Activated naive CD4-positive, alpha-beta T cell treated with Interleukin-2 at 50 U/mL for 16 hours (primary cell): ENCODE results near the gene ZCCHC2.

Experiments
- DNase-seq: peaks from one replicate; pipeline ENCODE4 v3.0.0-alpha.2; 2020

Gene ZCCHC2

GRCh38 chr18:62583376-62583775 lies 60.6 kb downstream of the ZCCHC2 start:
- DNase-seq = no peak

DNA sequence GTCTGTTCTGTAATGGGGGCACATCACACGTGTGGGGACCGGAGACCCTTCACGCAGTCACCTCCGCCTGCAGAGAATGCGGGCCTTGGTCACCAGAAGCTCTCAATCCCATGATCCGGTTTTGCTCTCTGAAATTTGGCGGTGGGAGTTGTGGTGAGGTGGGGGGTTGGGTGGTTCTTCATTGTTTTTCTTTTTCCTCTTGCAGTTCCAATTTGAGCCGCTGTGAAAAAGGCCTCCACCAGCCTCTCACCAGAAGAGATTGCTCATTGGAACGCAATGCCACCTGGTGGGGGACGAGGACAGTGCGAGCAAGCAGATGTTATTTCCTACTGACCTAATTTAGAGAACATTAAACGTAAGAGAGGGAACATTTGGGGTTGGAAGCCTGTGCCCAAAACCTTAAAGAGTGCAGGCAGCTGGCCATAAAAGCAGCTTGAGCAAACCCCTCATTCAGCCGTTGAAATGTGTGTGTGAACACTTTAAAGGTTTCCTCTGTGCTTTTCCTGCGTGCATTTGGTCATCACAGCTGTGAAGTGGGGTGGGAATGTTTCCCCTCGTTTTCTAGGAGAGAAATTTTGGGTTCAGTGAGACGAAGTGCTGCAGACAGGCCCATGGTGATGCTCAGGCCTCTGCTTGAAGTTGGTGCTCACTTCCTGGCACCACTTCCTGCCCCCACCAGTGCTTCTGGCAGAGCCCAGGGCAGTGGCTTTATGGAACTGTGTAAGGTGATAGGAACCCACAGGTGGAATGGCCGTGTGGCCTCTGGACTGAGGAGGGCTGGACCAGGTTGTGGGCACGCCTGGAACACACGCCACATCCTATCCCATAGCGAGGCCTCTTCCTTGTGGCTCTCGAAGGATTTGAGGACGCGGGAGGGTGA lies 61.7 kb downstream of the ZCCHC2 start:
- DNase-seq = peak; percentile 85

- DNase-seq = peak; percentile 72
Measured at GRCh38 chr18:62585274-62586150, 62.7 kb downstream of the ZCCHC2 start.

- peak; percentile 84 for DNase-seq
Measured at GRCh38 chr18:62586151-62586774, 63.4 kb downstream of the ZCCHC2 start.

GRCh38 chr18:62586781-62587487 lies 64.1 kb downstream of the ZCCHC2 start:
- no peak for DNase-seq

DNA sequence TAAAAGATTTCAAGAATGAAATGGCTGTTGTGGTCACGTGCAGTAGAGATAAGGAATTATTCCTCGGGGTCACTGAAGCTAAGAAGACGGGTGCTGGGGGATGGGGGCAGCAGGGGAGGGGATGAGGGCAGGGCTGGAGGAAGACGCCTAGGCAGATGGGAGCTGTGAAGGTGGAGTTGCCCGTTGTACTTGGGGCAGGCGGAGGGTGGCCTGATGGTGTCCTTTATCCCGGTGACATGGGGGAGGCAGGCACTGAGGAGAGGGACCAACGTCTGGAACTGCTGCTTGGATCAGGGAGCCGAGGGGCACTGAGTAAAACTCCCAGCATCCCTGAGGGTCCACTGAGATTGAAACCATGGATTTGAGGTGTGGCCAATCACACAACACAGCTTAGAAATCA lies 64.9 kb downstream of the ZCCHC2 start:
- DNase-seq = no peak

- DNase-seq = no peak
Measured at GRCh38 chr18:62588217-62588616, 65.4 kb downstream of the ZCCHC2 start.

DNA sequence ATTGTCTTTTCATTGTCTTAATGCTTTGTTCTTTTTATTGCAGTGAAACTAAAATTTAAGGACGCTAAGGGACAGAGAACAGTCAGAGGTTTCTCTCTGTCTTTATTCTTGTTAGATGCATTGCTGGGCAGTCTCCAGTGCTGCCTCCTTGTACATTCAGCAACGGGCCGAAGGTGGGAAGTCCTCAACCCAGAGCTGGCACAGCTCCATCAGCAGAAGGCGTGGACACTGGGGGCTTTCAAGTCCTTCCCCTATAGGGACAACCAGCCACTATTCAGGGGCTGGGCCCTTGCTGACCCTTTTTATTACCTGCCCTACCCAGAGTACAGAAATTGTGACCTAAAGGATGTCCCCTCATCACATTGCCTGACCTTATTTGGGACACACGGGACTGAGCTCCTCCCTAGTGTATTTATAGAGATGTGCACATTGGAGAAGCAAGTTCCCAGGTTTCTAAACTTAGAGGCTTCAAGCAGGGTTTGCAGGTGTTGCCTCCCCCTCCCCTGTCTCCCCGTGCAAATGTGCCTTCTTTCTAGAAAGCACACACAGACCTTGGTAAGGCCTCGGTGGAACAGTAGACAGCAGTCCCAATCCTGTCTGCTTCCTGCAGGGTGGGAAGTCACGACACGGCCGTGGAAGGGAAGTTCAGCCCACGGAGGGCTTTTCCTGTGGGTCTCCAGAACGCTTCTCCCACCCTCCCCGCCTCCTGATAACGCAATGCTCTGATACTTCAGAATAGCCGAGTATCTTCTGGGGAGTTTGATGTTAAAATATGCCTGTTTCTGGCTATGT lies 68.2 kb downstream of the ZCCHC2 start:
- DNase-seq = no peak

GRCh38 chr18:62596145-62597005 lies 73.5 kb downstream of the ZCCHC2 start:
- DNase-seq = no peak

GRCh38 chr18:62601871-62602270 lies 79.0 kb downstream of the ZCCHC2 start:
- DNase-seq = no peak

- no peak for DNase-seq
Measured at GRCh38 chr18:62602706-62603105, 79.9 kb downstream of the ZCCHC2 start.

- no peak for DNase-seq
Measured at GRCh38 chr18:62603211-62603610, 80.4 kb downstream of the ZCCHC2 start.

DNA sequence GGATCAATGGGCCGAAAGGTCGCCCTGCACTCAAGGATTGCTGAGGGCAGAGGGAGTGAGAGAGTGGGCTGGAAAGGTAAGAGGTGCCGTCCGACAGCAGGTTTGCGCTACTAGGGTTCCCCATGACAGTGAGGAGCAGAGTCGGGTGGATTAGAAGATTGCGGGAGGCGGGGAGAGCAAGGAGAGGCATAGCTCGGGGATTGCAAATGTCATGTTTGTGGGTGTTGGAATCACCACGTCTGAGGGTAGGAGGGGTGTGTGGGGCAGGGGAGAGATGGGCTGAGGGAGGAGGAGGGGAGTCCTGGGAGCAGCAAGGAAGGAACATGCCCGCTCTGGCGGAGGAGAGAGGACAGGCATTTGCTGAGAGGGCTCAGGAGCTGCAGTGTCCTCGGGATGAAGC lies 81.2 kb downstream of the ZCCHC2 start:
- DNase-seq = no peak

DNA sequence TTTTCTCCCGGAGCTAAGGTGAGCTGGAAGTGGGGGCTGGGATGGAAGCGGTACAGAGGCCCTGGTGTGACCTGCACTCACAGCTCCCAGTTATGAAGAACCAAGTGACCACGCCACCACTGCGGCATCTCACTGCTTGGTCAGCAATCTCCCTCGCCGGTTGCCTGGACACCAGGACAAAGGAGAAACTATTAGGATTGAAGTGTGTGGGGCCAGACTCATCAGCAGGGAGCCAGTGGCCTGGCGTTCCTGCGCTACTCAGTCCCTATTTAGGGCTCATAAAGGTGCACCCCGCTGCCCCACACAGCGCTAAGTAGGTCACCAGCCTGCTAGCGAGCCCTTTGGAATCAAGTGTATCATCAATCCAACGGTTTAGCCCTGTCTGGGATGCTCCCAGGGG lies 82.9 kb downstream of the ZCCHC2 start:
- DNase-seq = no peak

- no peak for DNase-seq
Measured at GRCh38 chr18:62606106-62606505, 83.3 kb downstream of the ZCCHC2 start.

- no peak for DNase-seq
Measured at GRCh38 chr18:62607302-62607701, 84.5 kb downstream of the ZCCHC2 start.

GRCh38 chr18:62607708-62608428 lies 85.0 kb downstream of the ZCCHC2 start:
- DNase-seq = no peak

DNA sequence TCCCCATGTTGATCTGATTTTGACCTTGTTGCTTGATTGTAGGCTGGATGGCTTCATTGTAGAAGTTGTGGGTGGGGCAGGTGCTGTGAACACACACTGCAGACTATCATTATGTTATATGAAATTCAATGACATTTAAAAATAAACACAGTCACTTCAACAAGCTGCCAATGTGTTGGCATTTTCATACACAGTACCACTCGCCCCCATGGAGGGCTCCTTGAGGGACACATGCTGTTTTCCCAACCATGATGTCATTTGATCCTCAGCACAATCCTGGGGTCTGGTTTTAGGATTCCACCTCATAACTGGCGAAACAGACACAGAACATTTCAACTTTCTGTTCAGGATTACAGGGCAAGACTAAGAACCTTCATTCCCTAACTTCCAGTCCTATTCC lies 86.9 kb downstream of the ZCCHC2 start:
- DNase-seq = no peak

- no peak for DNase-seq
Measured at GRCh38 chr18:62610351-62610700, 87.5 kb downstream of the ZCCHC2 start.

GRCh38 chr18:62610701-62611411 lies 88.0 kb downstream of the ZCCHC2 start:
- no peak for DNase-seq
